HEK293T (cell line): ENCODE measurements around the gene AADAC.

Experiments
- CTCF ChIA-PET: fragments of 350-600 bp; formaldehyde crosslinking; extraction: SDS; loops from one replicate; lab custom pipeline; 2021; ENCODE audit warnings: antibody characterized with exemption, inconsistent platforms; lab: Yijun Ruan, JAX
- POLR2A ChIA-PET: fragments of 350-600 bp; formaldehyde crosslinking; extraction: SDS; loops from one replicate; lab custom pipeline; 2020; ENCODE audit warnings: antibody characterized with exemption, inconsistent platforms; lab: Yijun Ruan, JAX
- DNase-seq: peaks from one replicate; pipeline ENCODE4 v3.0.0; 2012; ENCODE audit warnings: mixed read lengths; ENCODE audit errors: extremely low spot score
- ARNT ChIP-seq: fragments of 450-650 bp; IDR thresholded peaks from 2 replicates; pipeline ENCODE4 v1.6.1; 2017; ENCODE audit warnings: mild to moderate bottlenecking
- BHLHE40 ChIP-seq: fragments of 450-650 bp; IDR thresholded peaks from 2 replicates; pipeline ENCODE4 v1.6.1; 2016; ENCODE audit warnings: mild to moderate bottlenecking, moderate library complexity, borderline replicate concordance
- CTBP1 ChIP-seq: fragments of 450-650 bp; IDR thresholded peaks from 2 replicates; pipeline ENCODE4 v1.6.1; 2016; ENCODE audit warnings: borderline replicate concordance
- ELF4 ChIP-seq: fragments of 450-650 bp; IDR thresholded peaks from 2 replicates; pipeline ENCODE4 v1.6.1; 2017; ENCODE audit warnings: antibody characterized with exemption
- FOXA1 ChIP-seq: fragments of 450-650 bp; IDR thresholded peaks from 2 replicates; pipeline ENCODE4 v1.6.1; 2016; ENCODE audit warnings: mild to moderate bottlenecking
- FOXK2 ChIP-seq: fragments of 450-650 bp; IDR thresholded peaks from 2 replicates; pipeline ENCODE4 v1.6.1; 2016; ENCODE audit warnings: mild to moderate bottlenecking
- FOXM1 ChIP-seq: fragments of 450-650 bp; IDR thresholded peaks from 2 replicates; pipeline ENCODE4 v1.6.1; 2017; ENCODE audit warnings: mild to moderate bottlenecking, borderline replicate concordance
- HDGF ChIP-seq: fragments of 450-650 bp; IDR thresholded peaks from 2 replicates; pipeline ENCODE4 v1.6.1; 2017; ENCODE audit warnings: antibody characterized with exemption, borderline replicate concordance
- L3MBTL2 ChIP-seq: fragments of 450-650 bp; conservative IDR thresholded peaks from 2 replicates; pipeline ENCODE4 v1.6.1; 2016; ENCODE audit warnings: mild to moderate bottlenecking
- LEF1 ChIP-seq: fragments of 450-650 bp; IDR thresholded peaks from 2 replicates; pipeline ENCODE4 v1.6.1; 2017; ENCODE audit warnings: mild to moderate bottlenecking, borderline replicate concordance
- NFRKB ChIP-seq: fragments of 450-650 bp; IDR thresholded peaks from 2 replicates; pipeline ENCODE4 v1.6.1; 2016; ENCODE audit warnings: mild to moderate bottlenecking, moderate library complexity
- SP1 ChIP-seq: fragments of 450-650 bp; IDR thresholded peaks from 2 replicates; pipeline ENCODE4 v1.6.1; 2017
- SUZ12 ChIP-seq: fragments of 450-650 bp; IDR thresholded peaks from 2 replicates; pipeline ENCODE4 v1.6.1; 2016; ENCODE audit warnings: mild to moderate bottlenecking
- TARDBP ChIP-seq: fragments of 450-650 bp; IDR thresholded peaks from 2 replicates; pipeline ENCODE4 v1.6.1; 2016
- ZNF384 ChIP-seq: fragments of 450-650 bp; IDR thresholded peaks from 2 replicates; pipeline ENCODE4 v1.6.1; 2016
- TF ChIP-seq, protein P1 (sequence below): fragments of 450-650 bp; IDR thresholded peaks from 2 replicates; pipeline ENCODE4 v1.6.1; 2016

The AADAC gene

DNA sequence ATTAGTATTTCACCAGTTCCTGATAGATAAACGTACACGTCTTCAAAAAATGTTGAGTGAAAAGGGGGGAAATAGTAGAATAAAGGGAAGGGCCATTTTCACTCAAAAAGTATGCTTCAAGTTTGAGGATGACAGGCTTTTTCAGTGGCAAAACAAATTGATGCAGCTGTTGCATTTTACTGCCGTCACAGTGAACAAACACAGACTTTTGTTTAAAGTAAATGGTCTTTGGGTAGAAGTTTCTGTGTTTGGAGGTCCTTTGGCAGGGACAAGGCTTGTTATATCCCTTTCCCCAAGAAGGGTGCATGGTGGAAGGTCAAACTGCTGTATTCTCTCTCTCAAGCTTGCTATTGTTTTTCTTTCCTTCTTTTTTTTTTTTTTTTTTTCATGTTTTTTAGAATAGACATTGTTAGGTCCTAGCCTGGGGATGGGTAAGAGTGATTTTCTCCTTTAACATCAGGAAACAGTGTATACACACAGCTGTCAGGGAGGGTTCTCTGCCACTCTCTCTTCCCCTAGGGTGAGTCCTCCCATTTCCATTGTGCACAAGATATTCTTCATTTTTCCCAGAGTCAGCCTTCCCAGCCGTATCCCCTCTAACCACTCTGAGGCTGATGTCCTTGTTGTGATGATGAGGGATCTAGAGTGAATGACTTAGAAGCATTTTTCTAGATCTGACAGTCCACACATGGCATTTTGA is 52.9 kb downstream of the AADAC start:
- POLR2A ChIA-PET, result no interaction called here
- TF ChIP-seq NFRKB, result no peak
- no peak for TF ChIP-seq L3MBTL2
- TF ChIP-seq CTBP1, result no peak
- TF ChIP-seq ELF4, result no peak
- no peak for TF ChIP-seq LEF1
- TF ChIP-seq FOXM1, result no peak
- TF ChIP-seq HDGF, result no peak
- no peak for TF ChIP-seq FOXA1
- TF ChIP-seq SUZ12, result no peak
- no peak for TF ChIP-seq BHLHE40
- TF ChIP-seq, protein P1, sequence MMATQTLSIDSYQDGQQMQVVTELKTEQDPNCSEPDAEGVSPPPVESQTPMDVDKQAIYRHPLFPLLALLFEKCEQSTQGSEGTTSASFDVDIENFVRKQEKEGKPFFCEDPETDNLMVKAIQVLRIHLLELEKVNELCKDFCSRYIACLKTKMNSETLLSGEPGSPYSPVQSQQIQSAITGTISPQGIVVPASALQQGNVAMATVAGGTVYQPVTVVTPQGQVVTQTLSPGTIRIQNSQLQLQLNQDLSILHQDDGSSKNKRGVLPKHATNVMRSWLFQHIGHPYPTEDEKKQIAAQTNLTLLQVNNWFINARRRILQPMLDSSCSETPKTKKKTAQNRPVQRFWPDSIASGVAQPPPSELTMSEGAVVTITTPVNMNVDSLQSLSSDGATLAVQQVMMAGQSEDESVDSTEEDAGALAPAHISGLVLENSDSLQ, result no peak
- TF ChIP-seq SP1, result no peak
- no peak for TF ChIP-seq ZNF384
- no peak for TF ChIP-seq TARDBP
- TF ChIP-seq ARNT, result no peak
- no peak for TF ChIP-seq FOXK2
- CTCF ChIA-PET, result no interaction called here
- DNase-seq, result no peak

DNA sequence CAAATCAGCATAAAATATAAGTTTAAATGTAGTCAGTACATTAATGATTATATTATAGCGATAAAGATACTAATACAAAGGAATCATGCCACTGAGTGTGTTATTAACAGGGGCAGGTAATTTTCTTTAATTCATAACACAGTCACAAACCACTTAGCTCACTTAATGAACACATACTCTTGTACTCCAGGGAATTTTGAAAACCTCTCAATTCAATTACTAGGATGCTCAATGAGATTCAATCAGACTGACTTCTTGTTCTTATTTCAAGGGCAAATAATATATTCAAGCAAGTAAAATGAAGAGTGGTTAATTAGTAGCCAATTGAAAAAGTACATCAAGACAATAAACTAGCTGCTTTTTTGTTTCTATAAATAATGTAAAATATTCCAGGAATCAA is 53.8 kb downstream of the AADAC start:
- no peak for DNase-seq
- POLR2A ChIA-PET, result no interaction called here
- CTCF ChIA-PET, result no interaction called here
- no peak for TF ChIP-seq FOXA1
- no peak for TF ChIP-seq FOXK2
- no peak for TF ChIP-seq BHLHE40
- no peak for TF ChIP-seq ELF4
- no peak for TF ChIP-seq ZNF384
- no peak for TF ChIP-seq HDGF
- no peak for TF ChIP-seq SUZ12
- TF ChIP-seq L3MBTL2, result no peak
- TF ChIP-seq LEF1, result no peak
- TF ChIP-seq ARNT, result no peak
- TF ChIP-seq NFRKB, result no peak
- TF ChIP-seq FOXM1, result no peak
- TF ChIP-seq TARDBP, result no peak
- TF ChIP-seq CTBP1, result no peak
- TF ChIP-seq, protein P1, result no peak
- no peak for TF ChIP-seq SP1

DNA sequence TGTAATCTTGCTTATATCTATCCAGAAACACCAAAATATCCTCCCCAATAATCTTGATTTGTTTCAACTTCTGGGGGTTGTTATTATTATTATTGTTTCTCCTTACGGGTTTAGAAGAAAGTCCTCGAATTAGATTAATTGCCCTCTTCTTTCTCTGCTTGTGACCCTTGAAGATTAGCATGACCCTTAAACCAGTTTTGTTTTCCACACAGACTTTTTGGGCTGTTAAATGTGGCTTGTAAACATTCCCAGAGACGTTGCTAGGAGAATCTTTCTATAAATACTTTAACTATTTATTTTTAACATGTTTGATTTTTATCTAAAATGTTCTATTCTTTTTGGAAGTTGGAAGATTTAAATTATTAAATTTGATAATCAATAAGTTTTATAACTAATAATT is 55.3 kb downstream of the AADAC start:
- POLR2A ChIA-PET, result no interaction called here

DNA sequence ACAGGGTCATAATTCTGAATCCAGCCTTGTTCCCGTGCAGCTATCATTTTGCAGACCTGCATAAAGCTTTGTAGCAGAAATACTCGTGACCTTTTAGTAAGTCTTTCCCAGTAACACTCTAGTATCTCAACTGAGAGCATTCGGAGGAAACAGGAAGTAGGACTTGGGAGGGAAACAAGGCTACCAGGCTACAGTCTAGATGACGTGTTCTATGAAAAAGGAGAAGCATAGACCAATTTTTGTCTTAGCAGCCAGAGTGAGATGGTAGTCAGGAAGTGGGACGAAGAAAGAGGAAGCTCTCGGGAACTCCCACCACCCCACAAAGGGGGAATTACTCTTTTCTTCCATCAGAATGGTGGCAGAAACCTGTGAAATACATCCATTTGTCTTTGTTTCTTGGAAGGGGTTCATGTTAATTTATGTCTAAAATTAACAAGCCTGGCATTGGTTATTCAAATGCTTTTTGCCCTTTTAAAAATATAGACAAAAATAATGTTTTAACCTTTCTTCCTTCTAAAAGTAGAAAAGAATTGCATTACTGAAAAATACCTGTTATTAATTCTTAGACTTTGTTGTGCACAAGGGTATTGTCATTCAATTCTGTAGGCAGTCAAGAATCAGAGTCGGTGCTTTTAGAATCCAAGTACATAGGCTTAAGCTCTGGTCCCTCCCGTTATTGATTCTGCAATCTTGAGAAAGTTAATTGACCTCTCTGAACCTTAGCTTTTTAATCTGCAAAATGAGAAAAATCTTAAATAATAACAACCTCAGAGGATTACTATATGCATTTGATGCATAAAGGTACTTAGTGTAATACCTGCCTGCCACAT is 57.9 kb downstream of the AADAC start:
- CTCF ChIA-PET, result no interaction called here
- POLR2A ChIA-PET, result no interaction called here
- DNase-seq, result no peak
- TF ChIP-seq HDGF (no peak), FOXK2 (no peak), SUZ12 (no peak), NFRKB (no peak), TARDBP (no peak), LEF1 (no peak)

More for the DNA sequence above, 55.3 kb downstream of the AADAC start:
- no peak for DNase-seq
- CTCF ChIA-PET, result no interaction called here
- TF ChIP-seq NFRKB, result no peak
- TF ChIP-seq LEF1, result no peak
- no peak for TF ChIP-seq FOXK2
- TF ChIP-seq SUZ12, result no peak
- TF ChIP-seq ARNT, result no peak
- no peak for TF ChIP-seq HDGF
- no peak for TF ChIP-seq BHLHE40
- TF ChIP-seq, protein P1, result no peak
- no peak for TF ChIP-seq TARDBP
- TF ChIP-seq FOXM1, result no peak
- TF ChIP-seq SP1, result no peak
- TF ChIP-seq L3MBTL2, result no peak
- TF ChIP-seq ZNF384, result no peak
- no peak for TF ChIP-seq CTBP1
- TF ChIP-seq FOXA1, result no peak
- no peak for TF ChIP-seq ELF4

DNA sequence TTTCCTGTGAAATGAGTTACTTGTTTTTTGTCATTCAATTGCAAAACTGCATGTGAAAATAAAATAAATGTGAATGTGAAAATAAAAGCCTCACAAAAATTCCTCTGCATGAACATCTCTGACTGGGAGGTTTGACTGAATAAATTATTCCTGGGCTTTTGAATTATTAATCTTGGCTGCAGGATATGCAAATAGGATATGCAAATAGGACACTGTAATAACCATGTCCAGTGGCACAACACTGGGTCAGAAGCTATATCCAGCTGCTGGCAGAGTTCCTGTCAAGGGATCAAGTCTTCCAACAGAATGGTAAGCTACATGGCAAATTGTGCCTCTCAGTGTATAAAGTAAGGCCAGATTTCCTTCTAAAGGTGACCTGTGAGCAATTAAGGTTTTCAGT is 59.5 kb downstream of the AADAC start, which contains the start of gene SUCNR1:
Gene SUCNR1 (plus strand): TSS at position 246 of the 400 bp plus-strand sequence. CDS start 6,250 bp downstream, outside the sequence.
- TF ChIP-seq TARDBP (no peak), SUZ12 (no peak), ARNT (no peak), L3MBTL2 (no peak), ELF4 (no peak), FOXK2 (no peak), HDGF (no peak), CTBP1 (no peak)
- DNase-seq, result no peak
- CTCF ChIA-PET, result no interaction called here
- POLR2A ChIA-PET, result no interaction called here
